Measurements from ENCODE around the gene TSPEAR.
"Not testable (repeated sequence)": the region's sequence is repeated elsewhere in the genome, so short reads cannot be mapped to it uniquely, and the experiment has no call there.

Gene TSPEAR

GRCh38 chr21:44613386-44614155, 97.8 kb downstream of the TSPEAR start:
- H3K4me1 ChIP-seq (ENCODE audit: insufficient read depth, low read length): no peaks in the 10 kb centered on the region

DNA sequence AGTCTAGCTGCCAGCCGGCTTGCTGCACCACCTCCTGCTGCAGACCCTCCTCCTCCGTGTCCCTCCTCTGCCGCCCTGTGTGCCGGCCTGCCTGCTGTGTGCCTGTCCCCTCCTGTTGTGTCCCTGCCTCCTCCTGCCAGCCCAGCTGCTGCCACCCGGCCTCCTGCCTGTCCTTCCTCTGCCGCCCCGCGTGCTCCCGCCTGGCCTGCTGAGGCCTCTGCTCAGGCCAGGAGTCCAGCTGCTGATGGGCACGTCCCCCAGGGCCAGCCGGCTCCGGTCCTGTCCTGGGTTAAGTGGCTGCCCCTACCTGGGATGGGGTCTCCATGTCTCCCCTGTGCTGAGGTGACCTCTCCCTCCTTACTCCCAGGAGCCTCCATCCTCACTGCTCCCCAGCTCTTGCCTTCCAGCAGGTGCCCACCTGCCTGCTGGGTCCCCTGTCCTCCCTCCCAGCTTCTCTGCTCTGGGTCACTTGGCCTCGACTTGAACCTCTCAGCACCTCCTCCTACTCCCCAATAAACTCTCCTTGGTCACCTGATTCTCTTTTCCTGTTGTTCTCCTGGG, 98.6 kb downstream of the TSPEAR start:
- H3K9ac ChIP-seq (ENCODE audit: low read length): no peak overlapping the region
- H3K27ac ChIP-seq (ENCODE audit: low read depth, low read length): no peak overlapping the region
- peaks cover 0 to 16% of the 10 kb centered on the region in 2 donors for H3K27me3 ChIP-seq (ENCODE audit: control insufficient read depth in 1 of 2, insufficient read depth in 2 of 2, low read length in 2 of 2)
- no peaks in the 10 kb centered on the region for H3K36me3 ChIP-seq (ENCODE audit: insufficient read depth, low read length)
- H3K9me3 ChIP-seq (ENCODE audit: low read length): no peaks in the 10 kb centered on the region
- H3K4me3 ChIP-seq (ENCODE audit: low read depth in 1 of 2, low read length in 2 of 2): no peak overlapping the region
- H3K4me1 ChIP-seq (ENCODE audit: insufficient read depth, low read length): no peaks in the 10 kb centered on the region

More at GRCh38 chr21:44613386-44614155, 97.8 kb downstream of the TSPEAR start:
- no peak overlapping the region for H3K4me3 ChIP-seq (ENCODE audit: low read depth in 1 of 2, low read length in 2 of 2)
- H3K27me3 ChIP-seq (ENCODE audit: control insufficient read depth in 1 of 2, insufficient read depth in 2 of 2, low read length in 2 of 2): peaks cover 0 to 16% of the 10 kb centered on the region in 2 donors
- no peak overlapping the region for H3K27ac ChIP-seq (ENCODE audit: low read depth, low read length)
- no peaks in the 10 kb centered on the region for H3K36me3 ChIP-seq (ENCODE audit: insufficient read depth, low read length)
- no peaks in the 10 kb centered on the region for H3K9me3 ChIP-seq (ENCODE audit: low read length)
- no peak overlapping the region for H3K9ac ChIP-seq (ENCODE audit: low read length)

DNA sequence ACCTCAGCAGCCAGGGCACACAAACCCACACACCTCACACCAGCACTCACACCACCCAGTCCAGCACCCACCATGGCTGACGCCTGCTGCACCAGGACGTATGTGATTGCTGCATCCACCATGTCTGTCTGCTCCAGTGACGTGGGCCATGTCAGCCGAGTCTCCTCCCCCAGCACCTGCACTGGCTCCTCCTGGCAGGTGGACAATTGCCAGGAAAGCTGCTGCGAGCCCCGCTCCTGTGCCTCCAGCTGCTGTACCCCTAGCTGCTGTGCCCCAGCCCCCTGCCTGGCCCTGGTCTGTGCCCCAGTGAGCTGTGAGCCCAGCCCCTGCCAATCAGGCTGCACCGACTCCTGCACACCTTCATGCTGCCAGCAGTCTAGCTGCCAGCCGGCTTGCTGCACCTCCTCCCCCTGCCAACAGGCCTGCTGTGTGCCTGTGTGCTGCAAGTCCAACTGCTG, 99.3 kb downstream of the TSPEAR start, which contains the start of gene KRTAP10-8:
Gene KRTAP10-8, plus strand, starts transcription at position 51 of the 458 bp plus-strand sequence. Its CDS starts 22 bp downstream, at position 73.
- Histone ChIP-seq H3K36me3 (ENCODE audit: insufficient read depth, low read length) (no peaks in the 10 kb centered on the region), H3K9ac (ENCODE audit: low read length) (no peak within 1 kb of the TSS), H3K4me3 (ENCODE audit: low read depth in 1 of 2, low read length in 2 of 2) (no peak within 1 kb of the TSS), H3K27me3 (ENCODE audit: control insufficient read depth in 1 of 2, insufficient read depth in 2 of 2, low read length in 2 of 2) (peaks cover 0 to 16% of the 10 kb centered on the region in 2 donors), H3K9me3 (ENCODE audit: low read length) (no peaks in the 10 kb centered on the region), H3K27ac (ENCODE audit: low read depth, low read length) (no peak within 1 kb of the TSS), H3K4me1 (ENCODE audit: insufficient read depth, low read length) (no peaks in the 10 kb centered on the region)

- Histone ChIP-seq H3K4me1 (ENCODE audit: insufficient read depth, low read length) (no peaks in the 10 kb centered on the region), H3K9ac (ENCODE audit: low read length) (no peak overlapping the region), H3K9me3 (ENCODE audit: low read length) (no peaks in the 10 kb centered on the region), H3K4me3 (ENCODE audit: low read depth in 1 of 2, low read length in 2 of 2) (no peak overlapping the region), H3K27ac (ENCODE audit: low read depth, low read length) (no peak overlapping the region), H3K36me3 (ENCODE audit: insufficient read depth, low read length) (no peaks in the 10 kb centered on the region), H3K27me3 (ENCODE audit: control insufficient read depth in 1 of 2, insufficient read depth in 2 of 2, low read length in 2 of 2) (peaks cover 0 to 14% of the 10 kb centered on the region in 2 donors)
Measured at GRCh38 chr21:44611551-44611950, 99.8 kb downstream of the TSPEAR start.

GRCh38 chr21:44610157-44610843, 101.1 kb downstream of the TSPEAR start:
- H3K27me3 ChIP-seq (ENCODE audit: control insufficient read depth in 1 of 2, insufficient read depth in 2 of 2, low read length in 2 of 2); H3K4me1 ChIP-seq (ENCODE audit: insufficient read depth, low read length); H3K36me3 ChIP-seq (ENCODE audit: insufficient read depth, low read length); H3K27ac ChIP-seq (ENCODE audit: low read depth, low read length); H3K9ac ChIP-seq (ENCODE audit: low read length); H3K9me3 ChIP-seq (ENCODE audit: low read length); H3K4me3 ChIP-seq (ENCODE audit: low read depth in 1 of 2, low read length in 2 of 2): not testable (repeated sequence)

- Histone ChIP-seq H3K27me3 (ENCODE audit: control insufficient read depth in 1 of 2, insufficient read depth in 2 of 2, low read length in 2 of 2) (peaks cover 0 to 9% of the 10 kb centered on the region in 2 donors), H3K36me3 (ENCODE audit: insufficient read depth, low read length) (no peaks in the 10 kb centered on the region), H3K9ac (ENCODE audit: low read length) (no peak overlapping the region), H3K9me3 (ENCODE audit: low read length) (peaks cover 3% of the 10 kb centered on the region), H3K4me3 (ENCODE audit: low read depth in 1 of 2, low read length in 2 of 2) (no peak overlapping the region), H3K27ac (ENCODE audit: low read depth, low read length) (no peak overlapping the region), H3K4me1 (ENCODE audit: insufficient read depth, low read length) (no peaks in the 10 kb centered on the region)
Measured at GRCh38 chr21:44609193-44609592, 102.2 kb downstream of the TSPEAR start.

GRCh38 chr21:44606495-44606894, 104.9 kb downstream of the TSPEAR start:
- Histone ChIP-seq H3K27ac (ENCODE audit: low read depth, low read length) (no peak overlapping the region), H3K27me3 (ENCODE audit: control insufficient read depth in 1 of 2, insufficient read depth in 2 of 2, low read length in 2 of 2) (peaks cover 0 to 11% of the 10 kb centered on the region in 2 donors), H3K9me3 (ENCODE audit: low read length) (peaks cover 7% of the 10 kb centered on the region), H3K4me1 (ENCODE audit: insufficient read depth, low read length) (no peaks in the 10 kb centered on the region), H3K36me3 (ENCODE audit: insufficient read depth, low read length) (no peaks in the 10 kb centered on the region), H3K9ac (ENCODE audit: low read length) (no peak overlapping the region), H3K4me3 (ENCODE audit: low read depth in 1 of 2, low read length in 2 of 2) (no peak overlapping the region)

- H3K9ac ChIP-seq (ENCODE audit: low read length): no peak overlapping the region
- H3K36me3 ChIP-seq (ENCODE audit: insufficient read depth, low read length): no peaks in the 10 kb centered on the region
- H3K9me3 ChIP-seq (ENCODE audit: low read length): peaks cover 7% of the 10 kb centered on the region
- no peaks in the 10 kb centered on the region for H3K4me1 ChIP-seq (ENCODE audit: insufficient read depth, low read length)
- H3K27ac ChIP-seq (ENCODE audit: low read depth, low read length): no peak overlapping the region
- peaks cover 0 to 19% of the 10 kb centered on the region in 2 donors for H3K27me3 ChIP-seq (ENCODE audit: control insufficient read depth in 1 of 2, insufficient read depth in 2 of 2, low read length in 2 of 2)
- no peak overlapping the region for H3K4me3 ChIP-seq (ENCODE audit: low read depth in 1 of 2, low read length in 2 of 2)
Measured at GRCh38 chr21:44603911-44604310, 107.5 kb downstream of the TSPEAR start.

DNA sequence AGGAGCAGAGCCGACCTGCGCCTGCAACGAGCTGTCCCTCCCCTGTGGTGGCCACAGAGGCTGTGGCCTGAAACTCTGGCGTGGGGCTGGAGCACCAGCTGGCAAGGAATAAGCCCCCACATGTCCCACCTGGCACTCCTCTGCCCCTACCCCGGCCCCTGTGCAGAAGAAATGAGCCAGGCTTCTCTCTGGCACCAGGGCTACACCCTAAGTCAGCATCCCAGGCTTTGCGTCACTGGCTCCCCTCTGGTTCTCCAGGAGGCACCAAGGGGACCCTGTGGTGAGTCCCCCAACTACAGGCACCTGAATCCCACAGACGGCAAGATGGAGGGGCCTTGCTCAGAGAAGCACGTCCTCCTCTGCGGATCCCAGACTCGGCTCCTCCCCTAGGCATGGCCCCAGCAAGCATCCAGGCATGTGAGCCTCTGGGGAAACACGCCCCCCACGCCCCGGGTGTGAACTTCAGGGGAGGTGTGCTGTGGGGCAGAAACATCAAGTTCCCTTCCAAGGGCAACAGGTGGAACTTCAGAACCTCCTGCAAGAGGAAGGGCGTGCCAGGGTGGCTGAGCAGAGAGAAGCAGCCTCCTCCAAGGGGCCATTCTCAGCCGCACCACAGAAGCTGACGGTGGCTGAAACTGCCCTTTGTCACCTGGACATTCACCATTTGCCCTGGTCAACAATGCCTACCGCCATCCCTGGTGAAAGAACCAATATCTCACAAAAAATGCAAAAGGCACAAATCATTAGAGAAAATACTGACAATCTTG, 108.1 kb downstream of the TSPEAR start:
- H3K4me1 ChIP-seq (ENCODE audit: insufficient read depth, low read length): no peaks in the 10 kb centered on the region
- H3K9me3 ChIP-seq (ENCODE audit: low read length): peaks cover 7% of the 10 kb centered on the region
- no peak overlapping the region for H3K27ac ChIP-seq (ENCODE audit: low read depth, low read length)
- H3K27me3 ChIP-seq (ENCODE audit: control insufficient read depth in 1 of 2, insufficient read depth in 2 of 2, low read length in 2 of 2): peaks cover 0 to 19% of the 10 kb centered on the region in 2 donors
- H3K9ac ChIP-seq (ENCODE audit: low read length): no peak overlapping the region
- H3K36me3 ChIP-seq (ENCODE audit: insufficient read depth, low read length): no peaks in the 10 kb centered on the region
- no peak overlapping the region for H3K4me3 ChIP-seq (ENCODE audit: low read depth in 1 of 2, low read length in 2 of 2)

DNA sequence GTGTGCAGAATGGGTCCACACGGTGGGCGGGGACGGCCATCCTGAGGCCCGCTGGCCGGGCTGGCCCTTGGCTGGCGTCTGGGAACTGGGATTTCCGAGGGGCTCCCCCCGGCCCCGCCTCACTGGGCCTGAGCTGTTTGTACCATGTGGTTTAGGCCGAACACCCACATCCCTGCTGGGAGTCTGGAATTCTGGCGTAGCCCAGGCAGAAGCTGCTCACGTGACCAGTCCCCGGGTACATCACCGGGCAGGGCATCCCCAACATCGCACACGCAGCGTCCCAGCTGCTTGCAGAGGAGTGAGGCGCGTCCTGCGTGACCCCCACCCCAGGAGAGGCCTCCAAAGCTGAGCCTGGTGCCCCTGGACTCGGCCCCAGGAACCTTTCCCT, 108.9 kb downstream of the TSPEAR start:
- Histone ChIP-seq H3K9me3 (ENCODE audit: low read length) (peaks cover 7% of the 10 kb centered on the region), H3K27ac (ENCODE audit: low read depth, low read length) (no peak overlapping the region), H3K4me3 (ENCODE audit: low read depth in 1 of 2, low read length in 2 of 2) (no peak overlapping the region), H3K9ac (ENCODE audit: low read length) (no peak overlapping the region), H3K27me3 (ENCODE audit: control insufficient read depth in 1 of 2, insufficient read depth in 2 of 2, low read length in 2 of 2) (peaks cover 0 to 19% of the 10 kb centered on the region in 2 donors), H3K36me3 (ENCODE audit: insufficient read depth, low read length) (no peaks in the 10 kb centered on the region), H3K4me1 (ENCODE audit: insufficient read depth, low read length) (no peaks in the 10 kb centered on the region)

All from muscle layer of colon (tissue), 2 donors.